Mesenchymal stem cell (in vitro differentiated cells and primary cell): ENCODE data around the gene ADSL.
A peak's percentile ranks its signal among the peaks of the same experiment; 100 is the strongest.

Source experiments
- DNase-seq: peaks from one replicate; pipeline ENCODE4 v3.0.0-alpha.2; 2013
- H2AFZ ChIP-seq: one replicate; pipeline ENCODE4 v1.6.1; 2013; ENCODE audit warnings: low read depth, mild to moderate bottlenecking, control low read depth, inconsistent platforms, low read length, moderate library complexity
- H2AK5ac ChIP-seq: 2 replicates; pipeline ENCODE4 v1.6.1; 2013; ENCODE audit warnings: low read length, moderate library complexity, mild to moderate bottlenecking, inconsistent platforms; ENCODE audit not compliant: severe bottlenecking
- H2BK120ac ChIP-seq: one replicate; pipeline ENCODE4 v1.6.1; 2013; ENCODE audit warnings: low read depth, mild to moderate bottlenecking, inconsistent platforms, low read length, moderate library complexity
- H2BK12ac ChIP-seq, 2 experiments: one replicate each; pipeline ENCODE4 v1.6.1; 2013; ENCODE audit warnings: inconsistent platforms in 2 of 2, low read length in 2 of 2, mild to moderate bottlenecking in 2 of 2, moderate library complexity in 2 of 2, control low read depth in 1 of 2
- H2BK15ac ChIP-seq: one replicate; pipeline ENCODE4 v1.6.1; 2013; ENCODE audit warnings: mild to moderate bottlenecking, low read depth, inconsistent platforms; ENCODE audit not compliant: poor library complexity, severe bottlenecking
- H2BK5ac ChIP-seq: 2 replicates; pipeline ENCODE4 v1.6.1; 2013; ENCODE audit warnings: low read depth, mild to moderate bottlenecking, low read length, control low read depth, inconsistent platforms; ENCODE audit not compliant: poor library complexity, severe bottlenecking
- H3K14ac ChIP-seq, 2 experiments: one replicate each; pipeline ENCODE4 v1.6.1; 2013; ENCODE audit warnings: inconsistent platforms in 2 of 2, low read length in 2 of 2, control low read depth in 1 of 2, mild to moderate bottlenecking in 1 of 2, moderate library complexity in 1 of 2
- H3K18ac ChIP-seq, 2 experiments: one replicate each; pipeline ENCODE4 v1.6.1; 2013; ENCODE audit warnings: inconsistent platforms in 2 of 2, low read length in 2 of 2, control low read depth in 1 of 2, low read depth in 1 of 2, mild to moderate bottlenecking in 1 of 2
- H3K23ac ChIP-seq, 2 experiments: one replicate each; pipeline ENCODE4 v1.6.1; 2013; ENCODE audit warnings: inconsistent platforms in 2 of 2, low read length in 2 of 2, mild to moderate bottlenecking in 2 of 2, moderate library complexity in 2 of 2, control low read depth in 1 of 2
- H3K27ac ChIP-seq: 2 replicates; pipeline ENCODE4 v1.5.1; 2013; ENCODE audit warnings: mild to moderate bottlenecking, moderate library complexity, low read length, control low read depth, inconsistent platforms; ENCODE audit not compliant: poor library complexity, severe bottlenecking
- H3K27me3 ChIP-seq, 2 experiments: 2 replicates each; pipeline versions ENCODE4 v1.6.1 to v1.7.0; 2013; ENCODE audit warnings: low read length in 2 of 2, mild to moderate bottlenecking in 2 of 2, moderate library complexity in 2 of 2, control low read depth in 1 of 2, inconsistent platforms in 1 of 2; ENCODE audit not compliant: control insufficient read depth in 1 of 2, insufficient read depth in 1 of 2
- H3K36me3 ChIP-seq, 2 experiments: 2 replicates each; pipeline versions ENCODE4 v1.6.1 to v1.7.0; 2013; ENCODE audit warnings: low read length in 2 of 2, control low read depth in 1 of 2, inconsistent platforms in 1 of 2, low read depth in 1 of 2, mild to moderate bottlenecking in 1 of 2; ENCODE audit not compliant: insufficient read depth in 2 of 2, control insufficient read depth in 1 of 2
- H3K4ac ChIP-seq, 2 experiments: one replicate each; pipeline ENCODE4 v1.6.1; 2013; ENCODE audit warnings: inconsistent platforms in 2 of 2, low read length in 2 of 2, mild to moderate bottlenecking in 2 of 2, moderate library complexity in 2 of 2, control low read depth in 1 of 2, low read depth in 1 of 2
- H3K4me1 ChIP-seq: 2 replicates; pipeline ENCODE4 v1.6.1; 2013; ENCODE audit warnings: low read depth, low read length, control low read depth; ENCODE audit not compliant: control insufficient read depth, insufficient read depth
- H3K4me2 ChIP-seq: 2 replicates; pipeline ENCODE4 v1.6.1; 2013; ENCODE audit warnings: low read length, mild to moderate bottlenecking, inconsistent platforms; ENCODE audit not compliant: poor library complexity, severe bottlenecking
- H3K4me3 ChIP-seq, 2 experiments: 2 replicates each; pipeline versions ENCODE4 v1.5.1 to v1.7.0; 2013; ENCODE audit warnings: low read length in 2 of 2, mild to moderate bottlenecking in 2 of 2, control low read depth in 1 of 2, low read depth in 1 of 2; ENCODE audit not compliant: insufficient read depth in 1 of 2
- H3K79me1 ChIP-seq: replicated peaks from 2 replicates; pipeline ENCODE4 v1.6.1; 2013; ENCODE audit warnings: mild to moderate bottlenecking, control low read depth, low read length, inconsistent platforms; ENCODE audit not compliant: poor library complexity, severe bottlenecking
- H3K9ac ChIP-seq: 2 replicates; pipeline ENCODE4 v1.7.0; 2013; ENCODE audit warnings: mild to moderate bottlenecking, low read length, moderate library complexity
- H3K9me3 ChIP-seq: 2 replicates; pipeline ENCODE4 v1.7.0; 2013; ENCODE audit warnings: mild to moderate bottlenecking, low read length; ENCODE audit not compliant: control insufficient read depth
- H4K8ac ChIP-seq: one replicate; pipeline ENCODE4 v1.6.1; 2013; ENCODE audit warnings: inconsistent platforms, mild to moderate bottlenecking, low read length, moderate library complexity
- H4K91ac ChIP-seq: one replicate; pipeline ENCODE4 v1.6.1; 2013; ENCODE audit warnings: mild to moderate bottlenecking, low read length, inconsistent platforms
- WGBS: methylation state at CpG from one replicate; pipeline ENCODE4 v1.1.7; 2013; ENCODE audit warnings: mixed read lengths; 5-methylcytosine and 5-hydroxymethylcytosine counted together

ADSL gene

GRCh38 chr22:40305625-40306024, 40.7 kb upstream of the ADSL start:
- over 99% methylated on average over 5 of the region's 5 CpGs for WGBS
- DNase-seq = no peak

GRCh38 chr22:40308999-40309573, 37.2 kb upstream of the ADSL start:
- Histone ChIP-seq H2BK12ac (no peak overlapping the region), H3K36me3 (peaks cover 28 to 72% of the 10 kb centered on the region in 2 experiments), H3K14ac (no peak overlapping the region), H3K4me3 (no peak overlapping the region), H3K18ac (no peak overlapping the region), H2BK120ac (no peak overlapping the region), H3K4me2 (no peak overlapping the region), H4K91ac (no peak overlapping the region), H3K27ac (no peak overlapping the region), H3K9me3 (no peaks in the 10 kb centered on the region), H4K8ac (no peak overlapping the region), H3K27me3 (no peaks in the 10 kb centered on the region), H2AFZ (no peak overlapping the region), H2AK5ac (no peak overlapping the region), H3K79me1 (peaks cover 14% of the 10 kb centered on the region), H2BK15ac (no peak overlapping the region), H3K9ac (peak overlapping the region; percentile 81), H3K4me1 (peaks cover 1% of the 10 kb centered on the region), H3K23ac (no peak overlapping the region), H3K4ac (no peak overlapping the region), H2BK5ac (no peak overlapping the region)
- no peak for DNase-seq
- 98% methylated on average over 4 of the region's 6 CpGs for WGBS

More at GRCh38 chr22:40305625-40306024, 40.7 kb upstream of the ADSL start:
- Histone ChIP-seq H3K4ac (no peak overlapping the region), H3K9me3 (no peaks in the 10 kb centered on the region), H2BK15ac (no peak overlapping the region), H4K8ac (no peak overlapping the region), H3K23ac (no peak overlapping the region), H3K4me2 (no peak overlapping the region), H3K14ac (no peak overlapping the region), H3K36me3 (peaks cover 31 to 73% of the 10 kb centered on the region in 2 experiments), H2AFZ (no peak overlapping the region), H2AK5ac (no peak overlapping the region), H3K18ac (no peak overlapping the region), H4K91ac (no peak overlapping the region), H2BK12ac (no peak overlapping the region), H3K4me1 (peaks cover 3% of the 10 kb centered on the region), H3K79me1 (peaks cover 13% of the 10 kb centered on the region), H3K27me3 (no peaks in the 10 kb centered on the region), H3K4me3 (no peak overlapping the region), H2BK5ac (no peak overlapping the region), H3K9ac (no peak overlapping the region), H3K27ac (no peak overlapping the region), H2BK120ac (no peak overlapping the region)

- Histone ChIP-seq H3K27ac (no peak overlapping the region), H3K23ac (no peak overlapping the region), H4K91ac (no peak overlapping the region), H3K4ac (no peak overlapping the region), H3K9me3 (no peaks in the 10 kb centered on the region), H2AFZ (no peak overlapping the region), H2AK5ac (no peak overlapping the region), H3K36me3 (peaks cover 31 to 72% of the 10 kb centered on the region in 2 experiments), H2BK12ac (no peak overlapping the region), H3K14ac (no peak overlapping the region), H3K18ac (no peak overlapping the region), H2BK120ac (no peak overlapping the region), H3K4me2 (no peak overlapping the region), H3K9ac (peak overlapping the region; percentile 81), H4K8ac (no peak overlapping the region), H2BK5ac (no peak overlapping the region), H3K4me1 (peaks cover 1% of the 10 kb centered on the region), H3K79me1 (peaks cover 14% of the 10 kb centered on the region), H2BK15ac (no peak overlapping the region), H3K27me3 (no peaks in the 10 kb centered on the region), H3K4me3 (no peak overlapping the region)
- DNase-seq = no peak
These were observed 36.7 kb upstream of the ADSL start for GRCh38 chr22:40309631-40310030.

- WGBS = 44% methylated on average over 7 of the region's 9 CpGs
- H3K36me3 ChIP-seq = peaks cover 32 to 73% of the 10 kb centered on the region in 2 experiments
- peaks cover 14% of the 10 kb centered on the region for H3K79me1 ChIP-seq
- H2BK120ac ChIP-seq = no peak overlapping the region
- H3K4ac ChIP-seq = no peak overlapping the region
- no peak overlapping the region for H4K8ac ChIP-seq
- no peak overlapping the region for H3K18ac ChIP-seq
- H3K4me1 ChIP-seq = peaks cover 1% of the 10 kb centered on the region
- no peaks in the 10 kb centered on the region for H3K27me3 ChIP-seq
- H4K91ac ChIP-seq = no peak overlapping the region
- no peak overlapping the region for H2AFZ ChIP-seq
- no peak overlapping the region for H2AK5ac ChIP-seq
- H3K27ac ChIP-seq = peak overlapping the region; percentile 41
- peak overlapping the region; percentile 81 for H3K9ac ChIP-seq
- no peak overlapping the region for H3K14ac ChIP-seq
- no peak overlapping the region for H2BK15ac ChIP-seq
- H3K4me2 ChIP-seq = no peak overlapping the region
- no peak overlapping the region for H3K23ac ChIP-seq
- peak overlapping the region in 1 of 2 experiments; percentile 65 for H3K4me3 ChIP-seq
- no peak overlapping the region for H2BK12ac ChIP-seq
- no peak overlapping the region for H2BK5ac ChIP-seq
- DNase-seq = peak; percentile 76
- H3K9me3 ChIP-seq = no peaks in the 10 kb centered on the region
These were observed 36.1 kb upstream of the ADSL start for GRCh38 chr22:40310081-40310767.
